CD4-positive, alpha-beta T cell (primary cell): ENCODE data around the gene ADAM19. TPM values are rescaled to one million over a fixed set of nuclear protein-coding genes. Genes with fewer than 3 reads are reported as not detected.
A peak's percentile ranks its signal among the peaks of the same experiment; 100 is the strongest.

Experiments used
- ATAC-seq: fragments of 200-7000 bp; cut with Tn5 transposase; one replicate; pipeline ENCODE4 v1.10.0; 2022; ENCODE audit warnings: mild to moderate bottlenecking; ENCODE audit not compliant: poor library complexity
- CTCF ChIA-PET: fragments of 350-600 bp; sonication (Branson Sonifier 250); formaldehyde crosslinking; loops from one replicate; lab custom pipeline; 2021; ENCODE audit warnings: antibody characterized with exemption, inconsistent platforms; lab: Charles Lee
- POLR2A ChIA-PET: fragments of 350-600 bp; sonication (Branson Sonifier 250); formaldehyde crosslinking; loops from one replicate; lab custom pipeline; 2021; ENCODE audit warnings: antibody characterized with exemption, inconsistent platforms; lab: Charles Lee
- DNase-seq, 14 experiments: peaks; one replicate each; pipeline ENCODE4 v3.0.0-alpha.2; 2013 to 2020; ENCODE audit warnings: mixed read lengths in 2 of 14
- H3K27ac ChIP-seq, 2 donors: one replicate each; pipeline versions ENCODE4 v1.5.1 to v1.7.0; 2013; ENCODE audit warnings: low read length in 2 of 2, low read depth in 1 of 2, mild to moderate bottlenecking in 1 of 2
- H3K27me3 ChIP-seq, 2 experiments: 1 replicate in 1 of 2; 2 replicates in 1 of 2; pipeline versions ENCODE4 v1.6.1 to v1.7.0; 2013; ENCODE audit warnings: low read length in 2 of 2, control low read depth in 1 of 2, mild to moderate bottlenecking in 1 of 2, moderate library complexity in 1 of 2; ENCODE audit not compliant: insufficient read depth in 2 of 2, control insufficient read depth in 1 of 2
- H3K36me3 ChIP-seq: one replicate; pipeline ENCODE4 v1.6.1; 2013; ENCODE audit warnings: low read length, control low read depth; ENCODE audit not compliant: insufficient read depth
- H3K4me1 ChIP-seq: one replicate; pipeline ENCODE4 v1.6.1; 2013; ENCODE audit warnings: low read length, control low read depth; ENCODE audit not compliant: insufficient read depth
- H3K4me3 ChIP-seq: one replicate; pipeline ENCODE4 v1.5.1; 2013; ENCODE audit warnings: mild to moderate bottlenecking, low read length, moderate library complexity
- H3K9me3 ChIP-seq, 2 experiments: 1 replicate in 1 of 2; 2 replicates in 1 of 2; pipeline versions ENCODE4 v1.6.1 to v1.7.0; 2013; ENCODE audit warnings: low read length in 2 of 2, mild to moderate bottlenecking in 2 of 2, control low read depth in 1 of 2, moderate library complexity in 1 of 2; ENCODE audit not compliant: control insufficient read depth in 1 of 2, insufficient read depth in 1 of 2
- H3K27ac Mint-ChIP-seq: one replicate; pipeline ENCODE4 v1.8.0; 2020; ENCODE audit warnings: mixed read lengths
- H3K27me3 Mint-ChIP-seq: one replicate; pipeline ENCODE4 v1.8.0; 2021; ENCODE audit warnings: mixed read lengths
- H3K36me3 Mint-ChIP-seq: one replicate; pipeline ENCODE4 v1.8.0; 2021; ENCODE audit warnings: low read depth, mixed read lengths
- H3K4me1 Mint-ChIP-seq: one replicate; pipeline ENCODE4 v1.8.0; 2021; ENCODE audit warnings: low read depth, mixed read lengths
- H3K4me3 Mint-ChIP-seq: one replicate; pipeline ENCODE4 v1.8.0; 2020; ENCODE audit warnings: mild to moderate bottlenecking, mixed read lengths
- H3K9me3 Mint-ChIP-seq: one replicate; pipeline ENCODE4 v1.8.0; 2020; ENCODE audit warnings: mixed read lengths
- intact Hi-C, 2 experiments: fragments of 100-400 bp; cut with DNase I in 1 of 2; cut with micrococcal nuclease in 1 of 2; formaldehyde crosslinking; loops; one replicate each; pipeline versions ENCODE4 v1.15.1 to v1.9.0; 2023 to 2025; cut with DNase I, micrococcal nuclease
- total RNA-seq, 174 experiments: library from RNA in 2 of 174; stranded (reverse) in 2 of 174; gene quantifications; one replicate each; pipeline ENCODE4 v1.2.3 and lab custom pipeline; 2021 to 2026
- TF ChIP-seq, protein P1 (sequence below): fragments of 200-600 bp; IDR thresholded peaks from one replicate; pipeline ENCODE4 v1.8.0; 2022; ENCODE audit warnings: antibody characterized with exemption, mild to moderate bottlenecking

Gene ADAM19
- total RNA-seq, 2 experiments from 2014 or later = 26.7 to 29.1 TPM

DNA sequence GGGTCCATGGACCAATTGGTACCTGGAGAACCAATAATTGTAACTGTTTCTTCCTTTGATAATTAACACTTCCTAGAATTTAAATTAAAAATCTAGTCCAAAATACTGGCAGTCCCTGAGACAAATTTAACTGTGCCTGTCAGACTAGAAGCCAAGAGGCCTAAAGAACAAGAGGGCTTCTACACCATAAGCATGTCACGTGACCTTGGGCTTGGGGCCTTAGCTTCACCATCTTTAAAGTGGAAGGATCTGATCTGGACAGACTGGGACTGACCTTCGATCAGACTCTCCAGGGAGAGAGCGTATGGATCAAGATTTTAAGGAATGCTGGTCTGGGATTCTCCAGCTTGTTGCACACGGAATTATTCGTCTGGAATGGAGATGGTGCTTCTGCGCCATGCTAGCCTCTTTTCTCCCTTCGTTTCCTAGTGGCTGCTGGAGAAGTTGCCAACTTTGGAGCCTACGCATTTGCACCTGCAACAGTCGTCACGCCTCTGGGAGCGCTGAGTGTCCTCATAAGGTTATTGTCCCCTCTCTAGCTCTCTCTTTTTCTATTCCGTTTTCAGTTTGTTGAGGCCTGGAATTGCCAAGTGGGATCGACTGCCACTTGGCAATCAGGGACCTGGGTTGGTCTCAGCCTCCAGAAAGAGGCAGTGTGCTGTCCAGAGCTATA, 107.1 kb downstream of the ADAM19 start:
- Mint-ChIP-seq H3K36me3 (no peaks in the 10 kb centered on the region), H3K4me1 (peaks cover 11% of the 10 kb centered on the region), H3K27ac (no peak overlapping the region), H3K4me3 (no peak overlapping the region), H3K27me3 (no peaks in the 10 kb centered on the region), H3K9me3 (no peaks in the 10 kb centered on the region)
- ChIA-PET CTCF (no interaction called here), POLR2A (no interaction called here)
- H3K36me3 ChIP-seq = no peaks in the 10 kb centered on the region
- no peaks in the 10 kb centered on the region for H3K27me3 ChIP-seq
- no peak overlapping the region for H3K27ac ChIP-seq
- TF ChIP-seq, protein P1, sequence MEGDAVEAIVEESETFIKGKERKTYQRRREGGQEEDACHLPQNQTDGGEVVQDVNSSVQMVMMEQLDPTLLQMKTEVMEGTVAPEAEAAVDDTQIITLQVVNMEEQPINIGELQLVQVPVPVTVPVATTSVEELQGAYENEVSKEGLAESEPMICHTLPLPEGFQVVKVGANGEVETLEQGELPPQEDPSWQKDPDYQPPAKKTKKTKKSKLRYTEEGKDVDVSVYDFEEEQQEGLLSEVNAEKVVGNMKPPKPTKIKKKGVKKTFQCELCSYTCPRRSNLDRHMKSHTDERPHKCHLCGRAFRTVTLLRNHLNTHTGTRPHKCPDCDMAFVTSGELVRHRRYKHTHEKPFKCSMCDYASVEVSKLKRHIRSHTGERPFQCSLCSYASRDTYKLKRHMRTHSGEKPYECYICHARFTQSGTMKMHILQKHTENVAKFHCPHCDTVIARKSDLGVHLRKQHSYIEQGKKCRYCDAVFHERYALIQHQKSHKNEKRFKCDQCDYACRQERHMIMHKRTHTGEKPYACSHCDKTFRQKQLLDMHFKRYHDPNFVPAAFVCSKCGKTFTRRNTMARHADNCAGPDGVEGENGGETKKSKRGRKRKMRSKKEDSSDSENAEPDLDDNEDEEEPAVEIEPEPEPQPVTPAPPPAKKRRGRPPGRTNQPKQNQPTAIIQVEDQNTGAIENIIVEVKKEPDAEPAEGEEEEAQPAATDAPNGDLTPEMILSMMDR = no peak
- no peak for ATAC-seq
- no peak for DNase-seq
- intact Hi-C loops = no loop called here
- peaks cover 5% of the 10 kb centered on the region for H3K4me1 ChIP-seq
- no peak overlapping the region for H3K4me3 ChIP-seq
- no peaks in the 10 kb centered on the region for H3K9me3 ChIP-seq

DNA sequence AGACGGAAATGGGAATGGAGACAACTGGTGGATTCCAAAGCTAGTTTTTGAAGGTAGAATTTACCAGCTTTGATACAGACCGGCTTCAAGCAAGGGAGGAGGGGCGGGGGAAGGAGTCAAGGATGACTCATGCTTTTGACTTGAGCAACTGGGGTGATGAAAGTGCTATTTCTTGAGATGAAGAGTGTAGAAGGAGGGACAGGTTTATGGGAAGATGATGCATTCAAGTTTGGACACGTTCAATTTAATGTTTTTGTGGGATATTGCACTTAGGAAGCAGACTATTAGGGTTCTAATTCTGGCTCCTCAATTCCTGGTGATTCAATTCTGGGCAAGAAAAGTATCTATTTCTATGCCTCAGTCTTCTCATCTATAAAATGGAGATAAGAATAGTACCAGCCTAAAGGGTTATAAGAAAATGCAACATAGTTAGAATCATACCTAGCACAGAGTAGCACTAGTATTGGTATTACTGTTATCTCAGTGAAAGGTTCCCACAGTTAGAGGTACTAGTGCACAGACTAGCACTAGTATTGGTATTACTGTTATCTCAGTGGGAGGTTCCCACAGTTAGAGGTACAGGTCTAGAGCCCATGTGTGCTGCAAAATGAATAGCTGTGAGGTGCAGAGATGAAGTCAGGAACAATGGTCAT, 110.9 kb downstream of the ADAM19 start:
- POLR2A ChIA-PET = no interaction called here
- Mint-ChIP-seq H3K4me3 (no peak overlapping the region), H3K27me3 (peaks cover 16% of the 10 kb centered on the region), H3K27ac (no peak overlapping the region), H3K9me3 (no peaks in the 10 kb centered on the region), H3K4me1 (peaks cover 15% of the 10 kb centered on the region), H3K36me3 (no peaks in the 10 kb centered on the region)
- intact Hi-C loops = no loop called here
- TF ChIP-seq, protein P1 = no peak
- H3K27ac ChIP-seq = no peak overlapping the region
- no peaks in the 10 kb centered on the region for H3K36me3 ChIP-seq
- ATAC-seq = peak; percentile 69
- peak in 10 of 14 experiments; percentile 5 to 66 (median 30) for DNase-seq
- CTCF ChIA-PET = no interaction called here
- H3K9me3 ChIP-seq = no peaks in the 10 kb centered on the region
- peaks cover 13 to 24% of the 10 kb centered on the region in 2 experiments for H3K27me3 ChIP-seq
- peaks cover 15% of the 10 kb centered on the region for H3K4me1 ChIP-seq
- H3K4me3 ChIP-seq = no peak overlapping the region

DNA sequence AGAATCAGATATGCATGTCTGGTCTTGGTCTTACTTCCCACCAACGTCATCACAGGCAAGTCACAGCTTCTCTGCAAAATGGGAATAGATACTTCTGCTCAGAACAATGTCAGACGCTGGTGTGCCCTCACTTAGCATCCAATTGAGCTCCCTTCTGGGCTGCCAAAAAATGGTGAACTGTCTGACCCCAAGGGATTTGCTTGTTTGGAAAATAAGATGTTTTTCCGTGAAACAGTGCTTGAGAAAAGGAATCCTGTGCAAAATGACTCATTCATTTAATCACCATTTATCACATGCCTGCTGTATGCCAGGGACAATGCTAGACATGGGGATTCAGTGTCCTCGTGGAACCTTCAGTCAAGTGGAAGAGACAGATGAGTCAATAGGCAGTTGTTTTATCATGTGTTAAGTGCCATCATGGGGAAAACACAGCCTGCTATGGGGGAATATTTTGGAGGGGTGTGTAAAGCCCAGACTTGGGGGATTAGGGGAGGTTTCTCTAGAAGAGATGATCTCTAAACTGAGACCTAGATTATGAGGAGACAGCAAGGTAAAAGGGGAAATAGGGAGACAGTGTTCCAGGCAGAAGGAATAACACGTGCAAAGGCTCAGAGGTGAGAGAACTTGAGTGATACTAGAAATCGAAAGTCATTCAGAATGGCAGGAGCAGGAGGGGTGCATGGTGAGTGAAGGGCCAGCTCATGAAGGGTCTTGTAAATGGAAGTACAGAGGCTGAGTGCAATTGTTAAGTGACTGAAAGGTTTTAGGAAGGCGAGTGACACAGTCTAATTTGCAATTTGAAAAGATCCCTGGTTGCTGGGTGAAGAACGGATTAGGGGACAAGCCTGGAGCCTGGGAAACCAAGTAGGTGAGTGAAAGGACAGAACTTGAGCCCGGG, 111.7 kb downstream of the ADAM19 start:
- no peak overlapping the region for H3K27ac ChIP-seq
- intact Hi-C loops = no loop called here
- peaks cover 19% of the 10 kb centered on the region for H3K4me1 Mint-ChIP-seq

More for the DNA sequence above, 111.7 kb downstream of the ADAM19 start:
- TF ChIP-seq, protein P1 = no peak
- no peaks in the 10 kb centered on the region for H3K36me3 Mint-ChIP-seq
- H3K9me3 ChIP-seq = no peaks in the 10 kb centered on the region
- ChIA-PET POLR2A (no interaction called here), CTCF (no interaction called here)
- H3K36me3 ChIP-seq = no peaks in the 10 kb centered on the region
- peaks cover 17% of the 10 kb centered on the region for H3K4me1 ChIP-seq
- no peak for ATAC-seq
- peak in 2 of 14 experiments; percentile 36 to 55 for DNase-seq
- peaks cover 13 to 24% of the 10 kb centered on the region in 2 experiments for H3K27me3 ChIP-seq
- no peak overlapping the region for H3K4me3 Mint-ChIP-seq
- peaks cover 24% of the 10 kb centered on the region for H3K27me3 Mint-ChIP-seq
- H3K4me3 ChIP-seq = no peak overlapping the region
- H3K27ac Mint-ChIP-seq = no peak overlapping the region
- H3K9me3 Mint-ChIP-seq = no peaks in the 10 kb centered on the region
